ENCODE measurements around the gene MYPOP.
"Not testable (repeated sequence)": the region's sequence is repeated elsewhere in the genome, so short reads cannot be mapped to it uniquely, and the experiment has no call there.

MYPOP gene

DNA sequence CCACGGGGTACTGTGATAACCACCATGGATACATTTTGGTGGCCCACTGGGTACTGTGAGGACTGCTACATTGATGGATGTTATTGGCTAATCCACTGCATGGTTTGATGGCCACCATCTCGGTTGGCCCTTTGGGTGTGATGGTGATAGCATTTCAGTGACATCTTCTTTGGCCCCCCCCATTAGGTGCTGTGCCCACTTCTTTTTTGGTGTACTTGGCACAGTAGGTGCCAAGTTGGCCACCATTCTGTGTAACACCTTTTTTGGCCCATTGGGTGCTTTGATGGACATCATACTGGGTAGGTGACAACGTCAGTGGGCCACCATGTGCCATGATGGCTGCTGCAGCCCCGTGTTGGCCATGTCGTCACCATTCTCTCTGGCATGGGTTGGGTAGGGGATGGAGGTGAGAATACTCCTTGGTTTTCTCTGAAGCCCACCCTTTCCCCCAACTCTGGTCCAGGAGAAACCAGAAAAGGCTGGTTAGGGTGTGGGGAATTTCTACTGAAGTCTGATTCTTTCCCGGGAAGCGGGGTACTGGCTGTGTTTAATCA lies 29.1 kb downstream of the MYPOP start:
- Histone ChIP-seq H3K36me3 (ENCODE audit: control insufficient read depth, low read length) (no peaks in the 10 kb centered on the region), H3K27me3 (ENCODE audit: control insufficient read depth, low read length) (peaks cover 36% of the 10 kb centered on the region), H3K4me3 (ENCODE audit: low read length) (no peak overlapping the region), H3K27ac (ENCODE audit: low read depth, low read length) (no peak overlapping the region), H3K79me2 (ENCODE audit: control insufficient read depth, low read length) (no peaks in the 10 kb centered on the region), H3F3A (ENCODE audit: control insufficient read depth, insufficient read depth) (no peaks in the 10 kb centered on the region), H3K4me2 (ENCODE audit: low read length) (no peak overlapping the region), H3K4me1 (ENCODE audit: control insufficient read depth, low read length) (peaks cover 11% of the 10 kb centered on the region), H4K20me1 (ENCODE audit: control insufficient read depth, insufficient read depth, low read depth, low read length) (no peaks in the 10 kb centered on the region), H3K9me3 (ENCODE audit: control insufficient read depth, insufficient read depth, low read length) (no peaks in the 10 kb centered on the region), H3K9me2 (replicated peaks; ENCODE audit: control insufficient read depth, low read length) (no peaks in the 10 kb centered on the region)
- no peak for TF ChIP-seq EZH2phosphoT487 (IDR thresholded peaks at IDR 0.05; ENCODE audit: borderline replicate concordance, low read length)
- TF ChIP-seq, protein P1, sequence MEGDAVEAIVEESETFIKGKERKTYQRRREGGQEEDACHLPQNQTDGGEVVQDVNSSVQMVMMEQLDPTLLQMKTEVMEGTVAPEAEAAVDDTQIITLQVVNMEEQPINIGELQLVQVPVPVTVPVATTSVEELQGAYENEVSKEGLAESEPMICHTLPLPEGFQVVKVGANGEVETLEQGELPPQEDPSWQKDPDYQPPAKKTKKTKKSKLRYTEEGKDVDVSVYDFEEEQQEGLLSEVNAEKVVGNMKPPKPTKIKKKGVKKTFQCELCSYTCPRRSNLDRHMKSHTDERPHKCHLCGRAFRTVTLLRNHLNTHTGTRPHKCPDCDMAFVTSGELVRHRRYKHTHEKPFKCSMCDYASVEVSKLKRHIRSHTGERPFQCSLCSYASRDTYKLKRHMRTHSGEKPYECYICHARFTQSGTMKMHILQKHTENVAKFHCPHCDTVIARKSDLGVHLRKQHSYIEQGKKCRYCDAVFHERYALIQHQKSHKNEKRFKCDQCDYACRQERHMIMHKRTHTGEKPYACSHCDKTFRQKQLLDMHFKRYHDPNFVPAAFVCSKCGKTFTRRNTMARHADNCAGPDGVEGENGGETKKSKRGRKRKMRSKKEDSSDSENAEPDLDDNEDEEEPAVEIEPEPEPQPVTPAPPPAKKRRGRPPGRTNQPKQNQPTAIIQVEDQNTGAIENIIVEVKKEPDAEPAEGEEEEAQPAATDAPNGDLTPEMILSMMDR (IDR thresholded peaks at IDR 0.05; ENCODE audit: low read depth, low read length, poor library complexity, severe bottlenecking) = no peak

DNA sequence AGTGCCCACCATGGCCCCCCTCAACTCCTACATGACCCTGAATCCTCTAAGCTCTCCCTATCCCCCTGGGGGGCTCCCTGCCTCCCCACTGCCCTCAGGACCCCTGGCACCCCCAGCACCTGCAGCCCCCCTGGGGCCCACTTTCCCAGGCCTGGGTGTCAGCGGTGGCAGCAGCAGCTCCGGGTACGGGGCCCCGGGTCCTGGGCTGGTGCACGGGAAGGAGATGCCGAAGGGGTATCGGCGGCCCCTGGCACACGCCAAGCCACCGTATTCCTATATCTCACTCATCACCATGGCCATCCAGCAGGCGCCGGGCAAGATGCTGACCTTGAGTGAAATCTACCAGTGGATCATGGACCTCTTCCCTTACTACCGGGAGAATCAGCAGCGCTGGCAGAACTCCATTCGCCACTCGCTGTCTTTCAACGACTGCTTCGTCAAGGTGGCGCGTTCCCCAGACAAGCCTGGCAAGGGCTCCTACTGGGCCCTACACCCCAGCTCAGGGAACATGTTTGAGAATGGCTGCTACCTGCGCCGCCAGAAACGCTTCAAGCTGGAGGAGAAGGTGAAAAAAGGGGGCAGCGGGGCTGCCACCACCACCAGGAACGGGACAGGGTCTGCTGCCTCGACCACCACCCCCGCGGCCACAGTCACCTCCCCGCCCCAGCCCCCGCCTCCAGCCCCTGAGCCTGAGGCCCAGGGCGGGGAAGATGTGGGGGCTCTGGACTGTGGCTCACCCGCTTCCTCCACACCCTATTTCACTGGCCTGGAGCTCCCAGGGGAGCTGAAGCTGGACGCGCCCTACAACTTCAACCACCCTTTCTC lies 30.1 kb downstream of the MYPOP start:
- Histone ChIP-seq H3K4me1 (ENCODE audit: control insufficient read depth, low read length) (peaks cover 11% of the 10 kb centered on the region), H3F3A (ENCODE audit: control insufficient read depth, insufficient read depth) (no peaks in the 10 kb centered on the region), H3K9me2 (replicated peaks; ENCODE audit: control insufficient read depth, low read length) (no peaks in the 10 kb centered on the region), H3K36me3 (ENCODE audit: control insufficient read depth, low read length) (no peaks in the 10 kb centered on the region), H3K27ac (ENCODE audit: low read depth, low read length) (no peak overlapping the region), H3K79me2 (ENCODE audit: control insufficient read depth, low read length) (no peaks in the 10 kb centered on the region), H3K9me3 (ENCODE audit: control insufficient read depth, insufficient read depth, low read length) (no peaks in the 10 kb centered on the region), H3K4me3 (ENCODE audit: low read length) (no peak overlapping the region), H4K20me1 (ENCODE audit: control insufficient read depth, insufficient read depth, low read depth, low read length) (no peaks in the 10 kb centered on the region), H3K27me3 (ENCODE audit: control insufficient read depth, low read length) (peaks cover 30% of the 10 kb centered on the region), H3K4me2 (ENCODE audit: low read length) (no peak overlapping the region)
- TF ChIP-seq, protein P1 (IDR thresholded peaks at IDR 0.05; ENCODE audit: low read depth, low read length, poor library complexity, severe bottlenecking) = no peak
- TF ChIP-seq EZH2phosphoT487 (IDR thresholded peaks at IDR 0.05; ENCODE audit: borderline replicate concordance, low read length) = no peak

DNA sequence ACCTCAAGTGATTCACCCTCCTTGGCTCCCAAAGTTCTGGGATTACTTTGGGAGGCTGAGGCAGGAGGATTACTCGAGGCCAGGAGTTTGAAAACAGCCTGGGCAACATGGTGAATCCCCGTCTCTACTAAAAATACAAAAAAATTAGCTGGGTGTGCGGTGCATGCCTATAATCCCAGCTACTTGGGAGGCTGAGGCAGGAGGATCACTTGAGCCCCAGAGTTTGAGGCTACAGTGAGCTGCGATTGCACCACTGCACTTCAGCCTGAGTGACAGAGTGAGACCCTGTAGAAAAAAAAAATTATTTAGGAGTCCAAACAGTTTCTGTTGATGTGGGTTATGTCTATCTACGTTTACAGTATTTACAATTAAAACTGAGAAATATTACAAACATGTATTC lies 31.6 kb downstream of the MYPOP start:
- Histone ChIP-seq H3K36me3 (ENCODE audit: control insufficient read depth, low read length) (no peaks in the 10 kb centered on the region), H3K4me1 (ENCODE audit: control insufficient read depth, low read length) (no peaks in the 10 kb centered on the region), H3K9me2 (replicated peaks; ENCODE audit: control insufficient read depth, low read length) (no peaks in the 10 kb centered on the region), H3F3A (ENCODE audit: control insufficient read depth, insufficient read depth) (no peaks in the 10 kb centered on the region), H3K79me2 (ENCODE audit: control insufficient read depth, low read length) (no peaks in the 10 kb centered on the region), H3K27me3 (ENCODE audit: control insufficient read depth, low read length) (peaks cover 21% of the 10 kb centered on the region), H3K9me3 (ENCODE audit: control insufficient read depth, insufficient read depth, low read length) (no peaks in the 10 kb centered on the region), H4K20me1 (ENCODE audit: control insufficient read depth, insufficient read depth, low read depth, low read length) (no peaks in the 10 kb centered on the region), H3K27ac (ENCODE audit: low read depth, low read length) (no peak overlapping the region), H3K4me2 (ENCODE audit: low read length) (no peak overlapping the region), H3K4me3 (ENCODE audit: low read length) (no peak overlapping the region)
- TF ChIP-seq EZH2phosphoT487 (IDR thresholded peaks at IDR 0.05; ENCODE audit: borderline replicate concordance, low read length) = no peak
- TF ChIP-seq, protein P1 (IDR thresholded peaks at IDR 0.05; ENCODE audit: low read depth, low read length, poor library complexity, severe bottlenecking) = no peak

DNA sequence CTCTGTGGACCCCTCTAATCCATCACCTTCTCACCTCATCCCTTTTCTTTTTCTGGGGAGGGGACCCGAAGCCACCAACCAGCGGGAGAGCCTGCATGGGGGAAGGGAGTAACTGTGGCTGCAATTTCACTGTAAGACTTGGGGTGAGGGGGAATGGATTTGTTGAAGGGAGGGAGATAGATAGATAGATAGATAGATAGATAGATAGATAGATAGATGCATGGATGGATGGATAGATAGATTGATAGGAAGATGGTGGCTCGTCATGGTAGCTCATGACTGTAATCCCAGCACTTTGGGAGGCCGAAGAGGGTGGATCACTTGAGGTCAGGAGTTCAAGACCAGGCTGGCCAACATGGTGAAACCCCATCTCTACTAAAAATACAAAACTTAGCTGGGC lies 35.2 kb downstream of the MYPOP start:
- H3K4me3 ChIP-seq (ENCODE audit: low read length); H3K9me3 ChIP-seq (ENCODE audit: control insufficient read depth, insufficient read depth, low read length); H3K27ac ChIP-seq (ENCODE audit: low read depth, low read length); H3K79me2 ChIP-seq (ENCODE audit: control insufficient read depth, low read length); H3K4me2 ChIP-seq (ENCODE audit: low read length); H3F3A ChIP-seq (ENCODE audit: control insufficient read depth, insufficient read depth); H3K4me1 ChIP-seq (ENCODE audit: control insufficient read depth, low read length); H4K20me1 ChIP-seq (ENCODE audit: control insufficient read depth, insufficient read depth, low read depth, low read length); H3K36me3 ChIP-seq (ENCODE audit: control insufficient read depth, low read length); H3K9me2 ChIP-seq (replicated peaks; ENCODE audit: control insufficient read depth, low read length): not testable (repeated sequence)
- peaks cover 33% of the 10 kb centered on the region for H3K27me3 ChIP-seq (ENCODE audit: control insufficient read depth, low read length)

Measured in DOHH2 (cell line).